DMS153 (cell line): Measurements from ENCODE around the gene CACNA1F.

Experiments used
- DNase-seq: peaks from one replicate; lab custom pipeline; 2025; lab: John Stamatoyannopoulos, UW

The CACNA1F gene

GRCh38 chrX:49233176-49233575, at the start of gene CACNA1F:
Gene CACNA1F, minus strand, starts transcription at chrX:49233340. Its CDS starts 31 bp downstream, at chrX:49233309.
- DNase-seq: no peak

GRCh38 chrX:49282647-49283011, 49.5 kb upstream of the CACNA1F start:
- DNase-seq: no peak

DNA sequence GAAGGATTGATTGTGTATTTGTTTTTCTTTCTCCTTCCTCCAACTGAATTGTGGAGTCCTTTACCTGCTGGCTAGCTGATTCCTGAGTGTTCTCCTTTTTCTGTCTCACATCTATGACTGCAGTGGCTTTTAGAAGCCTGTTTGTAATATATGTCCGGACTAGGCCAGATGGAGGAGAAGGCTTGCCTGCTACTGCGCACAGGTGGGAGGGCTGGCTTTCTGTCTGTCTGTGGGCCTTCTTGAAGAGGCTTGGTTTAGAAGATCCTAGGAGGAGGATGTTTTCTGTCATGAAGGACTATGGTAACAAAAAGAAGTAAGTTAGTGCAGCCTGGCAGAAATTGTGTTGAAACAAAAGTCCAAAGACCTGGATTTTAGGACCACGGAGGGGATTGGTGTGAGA, 44.9 kb upstream of the CACNA1F start:
- DNase-seq: no peak

DNA sequence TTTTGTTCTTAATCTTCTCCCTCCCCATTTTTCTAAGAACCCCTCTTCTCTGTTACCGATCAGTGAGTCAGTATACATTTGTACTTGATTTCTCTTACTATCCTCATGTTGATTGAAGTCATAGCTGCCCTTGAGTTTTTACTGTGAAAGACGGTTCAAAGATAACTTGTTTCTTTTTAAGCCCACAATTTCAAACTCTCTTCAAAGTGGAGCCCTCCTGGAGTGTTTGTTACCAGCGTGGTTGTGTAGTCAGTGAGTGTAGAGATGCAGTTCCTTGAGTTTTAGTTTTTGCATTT, 44.3 kb upstream of the CACNA1F start:
- DNase-seq: no peak

DNA sequence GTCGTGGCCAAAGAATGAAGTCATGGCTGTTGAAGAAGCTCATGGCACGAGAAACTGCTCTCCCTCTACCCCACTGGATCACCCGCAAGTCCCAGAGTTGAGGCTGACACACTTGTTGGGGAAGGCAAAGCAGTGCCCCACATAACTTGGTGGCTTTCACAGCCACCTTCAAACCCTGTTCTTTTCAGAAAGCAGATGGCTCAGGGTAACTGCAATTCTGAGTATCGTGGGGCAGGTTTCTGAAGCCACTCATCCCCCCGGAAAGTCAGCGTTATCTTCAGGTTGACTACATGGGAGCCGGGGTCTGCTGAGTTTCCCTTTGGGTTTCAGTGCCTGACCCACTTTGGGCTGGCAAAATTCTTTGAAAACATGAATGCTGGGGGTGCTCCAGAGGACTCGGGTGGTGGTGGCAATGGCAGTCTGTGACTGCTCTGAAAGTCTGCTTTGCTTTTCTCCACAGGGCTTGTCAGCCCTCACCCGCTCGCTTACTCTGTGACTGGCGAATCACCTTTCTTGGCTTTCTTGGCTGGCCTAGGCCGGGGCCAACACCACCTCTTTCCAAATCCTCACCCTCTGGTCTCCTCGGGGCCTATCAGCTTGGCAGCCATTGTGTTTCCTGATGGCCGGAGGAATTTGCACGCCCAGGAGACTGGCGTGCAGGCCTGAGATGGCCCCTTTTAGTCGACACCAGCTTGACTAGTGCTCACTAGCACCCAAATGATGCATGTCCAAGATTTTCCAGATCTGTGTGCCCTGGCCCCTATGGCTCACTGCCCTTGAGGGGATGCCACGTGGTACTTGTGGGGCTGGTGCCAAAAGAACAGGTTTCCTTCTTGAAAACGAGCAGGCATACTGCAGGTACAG, 43.8 kb upstream of the CACNA1F start:
- DNase-seq: no peak

GRCh38 chrX:49276207-49276606, 43.1 kb upstream of the CACNA1F start:
- DNase-seq: no peak

- no peak for DNase-seq
These were observed 40.1 kb upstream of the CACNA1F start for GRCh38 chrX:49273181-49273727.

- DNase-seq: no peak
These were observed 39.3 kb upstream of the CACNA1F start for GRCh38 chrX:49272421-49272820.

DNA sequence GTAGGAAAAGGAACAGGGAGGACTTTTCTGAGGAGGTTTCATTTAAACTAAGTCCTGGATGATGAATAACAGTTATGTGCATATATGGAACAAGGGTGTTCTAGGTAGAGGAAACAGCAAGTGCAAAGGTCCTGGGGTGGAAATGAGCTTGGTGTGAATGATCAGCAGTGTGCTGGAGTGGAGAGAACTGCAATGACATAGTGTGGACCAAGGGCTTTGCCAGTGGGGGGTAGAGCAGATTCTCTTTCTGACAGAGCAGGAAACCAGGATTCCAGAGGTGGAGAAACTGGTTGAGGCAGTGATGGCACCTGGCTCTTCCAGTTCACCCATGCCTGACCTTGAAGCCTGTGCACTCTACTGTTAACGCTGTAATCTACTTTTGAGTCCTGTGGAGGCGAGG, 38.2 kb upstream of the CACNA1F start:
- DNase-seq: no peak

DNA sequence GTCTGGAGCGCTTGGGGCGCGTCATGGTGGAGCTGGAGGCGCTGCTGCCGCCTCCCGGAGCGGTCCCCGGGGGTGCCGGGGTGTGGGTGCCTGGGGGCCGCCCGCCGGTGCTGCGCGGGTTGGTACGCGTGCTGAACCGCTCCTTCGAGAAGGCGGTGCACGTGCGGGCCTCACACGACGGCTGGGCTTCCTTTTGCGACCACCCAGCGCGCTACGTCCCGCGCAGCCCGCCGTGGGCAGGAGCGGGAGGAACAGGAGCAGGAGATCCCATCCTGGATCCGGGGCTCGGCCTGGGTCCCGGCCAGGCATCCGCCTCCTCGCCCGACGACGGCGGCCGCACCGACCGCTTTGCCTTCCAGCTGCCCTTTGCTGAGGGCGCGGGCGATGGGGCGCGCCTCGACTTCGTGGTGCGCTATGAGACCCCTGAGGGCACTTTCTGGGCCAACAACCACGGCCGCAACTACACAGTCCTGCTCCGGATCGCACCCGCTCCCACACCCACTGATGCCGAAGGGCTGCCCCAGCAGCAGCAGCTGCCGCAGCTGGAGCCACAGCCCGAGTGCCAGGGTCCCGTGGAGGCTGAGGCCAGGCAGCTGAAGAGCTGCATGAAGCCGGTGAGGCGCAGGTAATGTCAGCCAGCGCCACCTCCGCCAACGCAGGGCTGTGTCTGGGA, 37.2 kb upstream of the CACNA1F start:
- DNase-seq: no peak

GRCh38 chrX:49269767-49270248, 36.7 kb upstream of the CACNA1F start, which contains the start of gene PPP1R3F:
Gene PPP1R3F, plus strand, starts transcription at chrX:49269793. Its CDS starts 77 bp downstream, at chrX:49269870.
- no peak for DNase-seq

DNA sequence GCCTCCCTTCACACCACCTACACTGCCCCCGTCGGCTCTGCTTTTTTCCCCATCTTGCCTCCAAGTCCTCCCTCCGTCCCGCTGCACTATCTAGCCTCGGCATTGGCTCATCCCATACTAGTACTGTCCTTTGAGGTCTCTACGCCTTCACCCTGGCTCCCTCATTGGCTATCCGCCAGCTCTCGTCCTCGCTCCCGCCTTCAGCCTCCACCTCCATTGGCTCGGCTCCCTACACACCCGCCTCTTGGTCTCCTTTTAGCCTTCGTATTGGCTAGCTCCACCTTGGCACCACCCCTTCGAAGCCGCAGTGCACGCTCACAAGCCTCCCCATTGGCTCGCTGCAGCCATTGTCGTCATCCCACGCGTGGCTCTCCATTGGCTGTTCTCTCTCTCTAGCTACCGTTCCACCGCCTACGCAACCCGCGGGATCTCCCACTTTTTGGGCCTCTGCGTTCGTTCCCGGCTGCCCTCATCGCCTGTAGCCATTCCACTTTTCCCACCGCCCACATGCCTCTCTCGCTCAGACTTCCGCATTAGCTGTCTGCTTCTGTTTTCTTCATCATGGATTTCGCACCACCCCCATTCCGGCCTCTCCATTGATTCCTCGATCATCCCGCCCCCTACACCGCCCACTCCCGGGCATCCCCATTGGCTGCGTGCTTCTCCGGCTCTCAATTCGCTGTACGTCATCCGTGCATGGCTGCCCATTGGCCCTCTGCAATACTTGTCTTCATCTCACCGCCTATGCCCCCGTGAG, 36.0 kb upstream of the CACNA1F start:
- DNase-seq: peak; percentile 94

DNA sequence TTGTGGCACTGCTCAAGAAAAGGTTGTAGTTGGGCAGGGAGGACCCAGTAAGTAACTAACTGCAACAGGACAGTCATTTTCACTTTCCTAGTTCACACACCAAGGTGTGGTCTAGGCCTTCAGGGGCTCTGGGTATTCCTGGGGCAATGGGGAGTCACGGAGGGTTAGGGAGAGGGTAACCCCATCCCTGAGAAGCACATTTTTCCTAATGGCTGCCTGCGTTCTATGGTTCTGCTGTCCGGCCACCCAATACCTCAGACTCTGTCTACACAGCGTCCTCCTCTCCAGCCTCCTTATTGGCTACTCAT, 35.5 kb upstream of the CACNA1F start:
- DNase-seq: no peak

GRCh38 chrX:49266523-49267445, 33.6 kb upstream of the CACNA1F start:
- no peak for DNase-seq

DNA sequence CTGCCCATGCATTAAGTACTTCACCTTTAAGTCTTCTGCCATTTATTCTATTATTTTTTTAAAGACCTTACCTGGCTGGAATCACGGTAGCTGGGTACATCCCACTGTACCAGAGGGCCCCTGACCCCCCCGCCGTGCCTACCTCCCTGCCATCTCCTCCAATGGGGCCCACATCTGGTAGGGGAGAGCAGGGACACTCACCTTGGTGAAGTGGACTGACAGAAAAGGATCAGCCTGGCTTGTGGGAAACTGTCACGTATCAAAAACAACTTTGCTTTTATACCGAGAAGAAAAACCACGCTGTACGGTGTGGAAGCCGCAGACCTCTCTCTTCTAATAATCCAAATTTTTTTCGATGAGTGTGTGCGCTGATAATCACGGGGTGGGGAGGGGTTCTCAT, 31.3 kb upstream of the CACNA1F start, which contains the start of gene FOXP3:
FOXP3 (minus strand) TSS at position 251 of the 400 bp plus-strand sequence. CDS start 6,205 bp downstream, outside the sequence.
- no peak for DNase-seq

DNA sequence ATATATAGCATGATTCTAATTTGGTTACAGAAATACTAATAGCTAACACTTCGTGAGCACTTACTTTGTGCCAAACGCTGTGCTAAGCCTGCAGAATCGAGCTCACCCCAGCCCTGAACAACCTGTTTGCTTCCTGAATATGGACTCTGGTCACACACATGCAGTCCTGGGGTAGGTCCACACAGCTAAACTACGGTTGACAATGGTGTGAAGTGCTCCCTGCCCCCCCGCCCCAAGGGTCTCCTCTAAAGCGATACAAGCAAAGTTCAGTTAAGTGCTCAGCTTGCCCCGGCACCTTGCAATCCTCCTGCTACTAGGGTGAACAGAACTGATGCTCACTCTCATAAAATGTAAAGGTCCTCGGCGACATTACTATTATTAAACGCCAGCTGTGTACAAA, 30.5 kb upstream of the CACNA1F start:
- DNase-seq: no peak

GRCh38 chrX:49262603-49263002, 29.5 kb upstream of the CACNA1F start:
- DNase-seq: no peak

DNA sequence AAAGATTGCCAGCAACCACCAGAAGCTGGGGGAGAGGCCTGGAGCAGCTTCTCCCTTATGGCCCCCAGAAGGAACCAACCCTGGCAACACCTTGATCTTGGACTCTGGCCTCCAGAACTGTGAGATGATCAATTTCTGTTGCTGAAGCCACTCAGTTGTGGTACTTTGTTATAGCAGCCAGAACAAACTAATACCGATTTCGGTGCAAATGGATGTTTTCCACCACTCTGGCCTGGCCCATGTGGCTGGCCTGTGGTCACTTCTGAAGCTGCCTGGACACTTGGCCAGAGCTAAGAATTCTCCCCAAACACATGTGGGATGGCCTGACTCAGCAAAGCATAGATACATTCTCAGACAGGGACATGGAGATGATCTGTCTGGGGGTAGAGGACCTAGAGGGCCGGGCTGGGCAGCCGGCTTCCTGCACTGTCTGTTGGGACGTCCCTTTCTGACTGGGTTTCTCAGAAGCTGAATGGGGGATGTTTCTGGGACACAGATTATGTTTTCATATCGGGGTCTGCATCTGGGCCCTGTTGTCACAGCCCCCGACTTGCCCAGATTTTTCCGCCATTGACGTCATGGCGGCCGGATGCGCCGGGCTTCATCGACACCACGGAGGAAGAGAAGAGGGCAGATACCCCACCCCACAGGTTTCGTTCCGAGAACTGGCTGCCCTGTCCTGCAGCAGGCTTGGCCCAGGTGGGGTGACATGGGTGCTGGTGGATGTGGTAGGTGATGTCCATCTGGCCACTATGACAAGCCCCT, 27.3 kb upstream of the CACNA1F start:
- DNase-seq: no peak

- no peak for DNase-seq
These were observed 25.6 kb upstream of the CACNA1F start for GRCh38 chrX:49258749-49259124.
